T-helper 2 cell treated with Interferon-gamma antibody and Interleukin-4, amounts not matched to agents 5 μg/mL and 100 μg/mL, for 36 hours (primary cell): ENCODE measurements around the gene DOP1A.
"Not testable (repeated sequence)": the region's sequence is repeated elsewhere in the genome, so short reads cannot be mapped to it uniquely, and the experiment has no call there.

Experiments used
- DNase-seq: peaks from one replicate; pipeline ENCODE4 v3.0.0; 2021; ENCODE audit warnings: low spot score
- H3K27ac Mint-ChIP-seq: one replicate; pipeline ENCODE4 v1.8.0; 2021; ENCODE audit warnings: mild to moderate bottlenecking, mixed read lengths
- H3K27me3 Mint-ChIP-seq: one replicate; pipeline ENCODE4 v1.8.0; 2021; ENCODE audit warnings: low read depth, mixed read lengths
- H3K36me3 Mint-ChIP-seq: one replicate; pipeline ENCODE4 v1.8.0; 2021; ENCODE audit warnings: low read depth, mixed read lengths
- H3K4me1 Mint-ChIP-seq: one replicate; pipeline ENCODE4 v1.8.0; 2021; ENCODE audit warnings: low read depth, mixed read lengths
- H3K4me3 Mint-ChIP-seq: one replicate; pipeline ENCODE4 v1.8.0; 2022; ENCODE audit warnings: mild to moderate bottlenecking, moderate library complexity, mixed read lengths
- H3K9me3 Mint-ChIP-seq: one replicate; pipeline ENCODE4 v1.8.0; 2021; ENCODE audit warnings: mixed read lengths

The DOP1A gene

DNA sequence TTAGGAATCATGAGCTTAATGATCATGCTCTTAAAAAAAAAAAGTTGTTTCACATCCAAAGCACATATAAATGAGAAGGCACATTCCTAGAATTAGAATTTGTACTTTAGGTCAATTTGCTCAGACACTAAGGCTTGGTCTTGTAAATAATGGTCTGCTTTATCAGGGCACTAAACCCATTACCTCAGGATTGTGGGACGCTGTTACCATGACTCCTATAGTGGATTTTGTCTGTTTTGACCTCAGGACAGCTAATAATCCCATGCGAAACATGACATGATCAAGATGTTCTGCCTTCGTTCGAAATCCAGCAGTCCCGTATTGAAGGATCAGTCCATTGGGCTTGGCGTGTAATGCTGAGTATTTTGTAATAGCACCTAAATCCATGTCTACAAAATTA is 123.2 kb downstream of the DOP1A start:
- H3K4me1 Mint-ChIP-seq, result peaks cover 22% of the 10 kb centered on the region
- H3K27me3 Mint-ChIP-seq, result peaks cover 6% of the 10 kb centered on the region
- no peak overlapping the region for H3K27ac Mint-ChIP-seq
- no peaks in the 10 kb centered on the region for H3K9me3 Mint-ChIP-seq
- H3K4me3 Mint-ChIP-seq, result no peak overlapping the region
- no peak for DNase-seq
- H3K36me3 Mint-ChIP-seq, result peaks cover 25% of the 10 kb centered on the region

DNA sequence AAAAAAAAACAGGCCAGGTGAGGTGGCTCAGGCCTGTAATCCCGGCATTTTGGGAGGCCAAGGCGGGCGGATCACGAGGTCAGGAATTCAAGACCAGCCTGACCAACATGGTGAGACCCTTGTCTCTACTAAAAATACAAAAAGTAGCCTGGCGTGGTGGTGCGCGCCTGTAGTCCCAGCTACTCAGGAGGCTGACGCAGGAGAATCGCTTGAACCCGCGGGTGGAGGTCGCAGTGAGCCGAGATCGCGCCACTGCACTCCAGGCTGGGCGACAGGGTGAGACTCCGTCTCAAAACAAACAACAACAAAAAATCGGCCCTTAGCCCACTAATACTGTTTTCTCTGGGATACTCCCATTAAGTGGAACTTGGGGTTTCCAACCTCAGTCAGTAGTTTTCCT is 124.5 kb downstream of the DOP1A start:
- Mint-ChIP-seq H3K36me3 (peaks cover 21% of the 10 kb centered on the region), H3K4me1 (peaks cover 22% of the 10 kb centered on the region), H3K4me3 (peak overlapping the region; percentile 98)
- H3K27me3 Mint-ChIP-seq, H3K9me3 Mint-ChIP-seq, H3K27ac Mint-ChIP-seq, DNase-seq: not testable (repeated sequence)

DNA sequence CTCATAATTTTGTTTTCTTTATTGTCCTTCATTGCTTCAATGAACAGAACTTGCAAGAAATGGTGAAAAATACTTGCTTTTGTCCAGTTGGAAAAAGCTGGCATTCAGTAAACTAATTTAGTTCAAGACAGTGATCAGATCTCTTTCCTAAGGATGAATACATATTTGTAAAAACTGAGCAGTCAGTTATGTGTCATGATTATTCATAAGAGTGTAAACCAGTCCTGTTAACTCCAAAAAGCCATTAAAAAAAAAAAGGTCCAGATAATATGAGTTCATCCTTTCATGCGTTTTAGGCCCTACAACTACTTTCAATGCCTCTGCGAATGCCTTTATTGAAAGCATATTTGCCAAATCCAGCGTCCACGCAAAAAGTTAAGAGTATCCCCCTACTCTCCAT is 125.0 kb downstream of the DOP1A start:
- no peak for DNase-seq
- H3K27ac Mint-ChIP-seq, result peak overlapping the region; percentile 89

GRCh38 chr6:83192871-83193746 is 125.6 kb downstream of the DOP1A start, which contains the start of the genes PGM3 and RWDD2A:
TSS of gene PGM3 (minus strand) at chr6:83193265. CDS start at chr6:83191012, 2,253 bp downstream.
TSS of gene RWDD2A (plus strand) at chr6:83193357. CDS start at chr6:83194452, 1,095 bp downstream.
- peak; percentile 86 for DNase-seq
- Mint-ChIP-seq H3K4me1 (peaks cover 22% of the 10 kb centered on the region), H3K4me3 (peak within 1 kb of the TSS; percentile 98), H3K27ac (peak within 1 kb of the TSS; percentile 97), H3K36me3 (peaks cover 21% of the 10 kb centered on the region), H3K9me3 (no peaks in the 10 kb centered on the region), H3K27me3 (peaks cover 6% of the 10 kb centered on the region)

More for the DNA sequence above, 125.0 kb downstream of the DOP1A start:
- Mint-ChIP-seq H3K9me3 (no peaks in the 10 kb centered on the region), H3K4me3 (peak overlapping the region; percentile 98), H3K4me1 (peaks cover 22% of the 10 kb centered on the region), H3K27me3 (peaks cover 6% of the 10 kb centered on the region), H3K36me3 (peaks cover 21% of the 10 kb centered on the region)

DNA sequence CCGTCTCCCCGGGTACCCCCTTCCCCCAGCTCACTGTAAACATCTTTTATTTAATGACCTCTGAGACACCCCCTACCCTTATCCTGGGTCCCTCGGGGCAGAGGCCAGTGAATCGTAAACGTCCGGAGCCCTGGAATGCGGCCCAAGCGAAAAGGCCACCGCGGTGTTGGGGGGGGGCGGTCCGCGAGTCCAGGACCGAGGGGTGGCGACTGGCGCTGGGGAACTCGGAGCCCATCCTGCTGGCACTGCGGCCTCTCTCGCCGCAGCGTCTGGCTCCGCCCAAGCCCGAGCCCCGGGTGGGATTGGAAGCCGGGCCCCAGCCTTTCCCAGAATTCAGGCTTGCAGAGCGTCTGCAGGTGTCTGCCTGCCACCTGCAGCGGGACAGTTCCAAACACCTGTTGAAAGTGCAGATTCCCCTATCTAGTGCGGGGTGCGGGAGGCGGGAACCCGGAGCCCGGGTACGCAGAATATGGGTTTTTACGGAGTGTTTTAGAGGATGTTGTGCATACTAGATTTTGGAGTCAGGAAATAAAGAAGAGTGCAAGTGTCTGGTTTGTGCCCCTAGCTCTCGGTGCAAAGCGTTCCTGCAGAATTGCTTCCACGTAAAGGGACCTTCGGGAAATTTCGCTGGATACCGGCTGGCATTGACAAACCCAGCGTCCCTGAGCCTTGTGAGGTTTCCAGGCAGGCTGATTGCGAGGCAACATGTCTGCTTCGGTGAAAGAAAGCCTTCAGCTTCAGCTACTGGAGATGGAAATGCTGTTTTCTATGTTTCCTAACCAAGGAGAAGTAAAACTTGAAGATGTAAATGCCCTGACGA is 126.5 kb downstream of the DOP1A start:
- H3K27me3 Mint-ChIP-seq, result peaks cover 6% of the 10 kb centered on the region
- peak overlapping the region; percentile 68 for H3K4me3 Mint-ChIP-seq
- peaks cover 18% of the 10 kb centered on the region for H3K36me3 Mint-ChIP-seq
- H3K9me3 Mint-ChIP-seq, result no peaks in the 10 kb centered on the region
- peaks cover 22% of the 10 kb centered on the region for H3K4me1 Mint-ChIP-seq
- no peak for DNase-seq
- peak overlapping the region; percentile 20 for H3K27ac Mint-ChIP-seq

DNA sequence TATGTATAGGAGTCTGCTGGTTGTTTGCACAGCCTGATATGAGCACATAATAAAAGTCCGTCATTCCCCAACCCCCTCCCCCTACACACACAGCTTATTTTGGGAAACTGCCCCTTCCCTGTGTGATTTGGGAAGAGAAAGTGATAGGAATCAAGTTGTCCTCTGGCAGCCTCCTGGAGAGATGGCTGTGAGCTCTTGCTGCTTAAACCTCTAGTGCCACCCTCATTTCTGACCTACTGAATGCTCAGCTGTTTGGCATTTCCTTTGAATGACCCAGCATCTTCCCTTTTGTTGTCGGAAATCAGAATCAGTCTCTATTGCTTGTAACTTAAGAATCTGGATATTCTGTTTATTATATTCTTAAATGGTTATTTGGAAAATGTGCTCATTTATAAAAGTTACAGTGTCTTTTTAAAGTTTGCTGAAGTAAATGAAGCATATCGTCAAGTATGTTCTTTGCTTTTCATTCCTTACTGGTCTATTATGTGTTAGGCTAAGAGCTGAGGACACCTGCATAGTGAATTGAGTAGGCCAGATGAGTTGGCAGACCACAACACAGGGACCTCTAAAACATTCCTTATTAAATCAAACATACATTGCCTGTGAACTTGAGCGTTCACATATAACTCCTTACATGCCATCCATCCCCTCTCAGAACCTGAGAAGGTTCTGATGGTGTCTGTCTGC is 131.2 kb downstream of the DOP1A start:
- H3K36me3 Mint-ChIP-seq, result no peaks in the 10 kb centered on the region

DNA sequence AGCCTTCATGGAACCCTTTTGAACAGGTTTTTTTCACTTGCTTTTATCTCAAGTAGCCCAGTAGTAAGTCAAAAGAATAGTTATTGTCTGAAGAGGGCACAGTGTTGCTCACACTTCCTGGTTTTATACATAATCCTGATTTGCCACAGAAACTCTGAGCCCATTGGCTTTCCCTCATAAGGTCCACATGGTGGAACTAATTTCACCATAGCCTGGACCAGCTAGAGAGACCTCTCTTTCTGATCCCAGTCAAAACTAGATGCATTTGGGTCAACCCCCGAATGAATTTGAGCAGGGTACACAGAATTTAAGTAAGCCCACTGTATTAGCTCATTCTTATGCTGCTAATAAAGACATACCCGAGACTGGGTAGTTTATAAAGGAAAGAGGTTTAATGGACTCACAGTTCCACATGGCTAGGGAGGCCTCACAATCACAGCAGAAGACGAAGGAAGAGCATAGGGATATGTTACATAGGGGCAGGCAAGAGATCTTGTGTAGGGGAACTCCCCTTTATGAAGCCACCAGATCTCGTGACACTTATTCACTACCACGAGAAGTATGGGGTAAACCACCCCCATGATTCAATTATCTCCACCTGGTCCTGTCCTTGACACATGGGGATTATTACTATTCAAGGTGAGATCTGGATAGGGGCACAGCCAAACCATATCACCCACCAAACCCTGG is 131.8 kb downstream of the DOP1A start:
- Mint-ChIP-seq H3K27me3 (peaks cover 2% of the 10 kb centered on the region), H3K27ac (no peak overlapping the region), H3K9me3 (no peaks in the 10 kb centered on the region), H3K4me1 (peaks cover 2% of the 10 kb centered on the region), H3K36me3 (no peaks in the 10 kb centered on the region), H3K4me3 (no peak overlapping the region)
- no peak for DNase-seq

More for the DNA sequence above, 131.2 kb downstream of the DOP1A start:
- peaks cover 6% of the 10 kb centered on the region for H3K27me3 Mint-ChIP-seq
- peaks cover 6% of the 10 kb centered on the region for H3K4me1 Mint-ChIP-seq
- DNase-seq, result no peak
- no peak overlapping the region for H3K4me3 Mint-ChIP-seq
- H3K27ac Mint-ChIP-seq, result no peak overlapping the region
- H3K9me3 Mint-ChIP-seq, result no peaks in the 10 kb centered on the region

DNA sequence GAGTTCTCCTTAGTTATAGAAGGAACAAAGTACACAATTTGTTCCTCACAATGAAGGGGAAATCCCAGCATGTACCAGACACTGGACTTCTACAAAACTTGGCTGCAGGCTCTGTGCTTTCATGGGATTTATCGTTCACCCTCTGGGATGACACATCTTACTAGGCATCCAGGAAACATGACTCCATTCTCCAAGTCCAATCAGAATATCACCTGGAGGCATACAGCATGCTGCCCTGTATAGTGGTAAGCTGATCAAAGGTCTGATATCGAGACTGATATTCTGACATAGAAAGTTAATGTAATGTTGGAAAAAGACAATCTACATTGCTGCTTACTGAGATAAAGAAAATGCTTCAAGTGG is 132.4 kb downstream of the DOP1A start:
- DNase-seq, result no peak
- Mint-ChIP-seq H3K4me3 (no peak overlapping the region), H3K36me3 (no peaks in the 10 kb centered on the region), H3K9me3 (no peaks in the 10 kb centered on the region), H3K4me1 (no peaks in the 10 kb centered on the region), H3K27me3 (no peaks in the 10 kb centered on the region), H3K27ac (no peak overlapping the region)

DNA sequence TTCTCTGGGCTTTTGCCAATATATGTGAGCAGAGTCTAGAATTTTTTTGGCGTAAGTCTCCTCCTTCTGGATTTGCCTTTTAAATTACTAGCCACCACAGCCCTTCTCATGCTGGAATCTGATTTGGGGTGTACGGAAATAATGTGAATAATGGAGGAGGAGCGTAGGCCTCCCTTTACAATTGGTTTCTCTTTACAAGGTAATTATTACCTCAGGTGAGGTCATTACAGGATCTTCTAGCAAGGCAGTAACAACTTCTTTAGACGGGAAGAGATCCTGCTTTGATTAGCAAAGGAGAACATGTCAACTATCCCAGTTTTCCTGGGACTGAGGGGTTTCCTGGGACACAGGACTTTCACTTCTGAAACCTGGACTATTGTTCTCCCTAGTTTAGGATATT is 134.6 kb downstream of the DOP1A start:
- Mint-ChIP-seq H3K27me3 (peaks cover 9% of the 10 kb centered on the region), H3K27ac (no peak overlapping the region), H3K9me3 (no peaks in the 10 kb centered on the region), H3K4me1 (no peaks in the 10 kb centered on the region), H3K36me3 (no peaks in the 10 kb centered on the region), H3K4me3 (no peak overlapping the region)
- DNase-seq, result no peak

DNA sequence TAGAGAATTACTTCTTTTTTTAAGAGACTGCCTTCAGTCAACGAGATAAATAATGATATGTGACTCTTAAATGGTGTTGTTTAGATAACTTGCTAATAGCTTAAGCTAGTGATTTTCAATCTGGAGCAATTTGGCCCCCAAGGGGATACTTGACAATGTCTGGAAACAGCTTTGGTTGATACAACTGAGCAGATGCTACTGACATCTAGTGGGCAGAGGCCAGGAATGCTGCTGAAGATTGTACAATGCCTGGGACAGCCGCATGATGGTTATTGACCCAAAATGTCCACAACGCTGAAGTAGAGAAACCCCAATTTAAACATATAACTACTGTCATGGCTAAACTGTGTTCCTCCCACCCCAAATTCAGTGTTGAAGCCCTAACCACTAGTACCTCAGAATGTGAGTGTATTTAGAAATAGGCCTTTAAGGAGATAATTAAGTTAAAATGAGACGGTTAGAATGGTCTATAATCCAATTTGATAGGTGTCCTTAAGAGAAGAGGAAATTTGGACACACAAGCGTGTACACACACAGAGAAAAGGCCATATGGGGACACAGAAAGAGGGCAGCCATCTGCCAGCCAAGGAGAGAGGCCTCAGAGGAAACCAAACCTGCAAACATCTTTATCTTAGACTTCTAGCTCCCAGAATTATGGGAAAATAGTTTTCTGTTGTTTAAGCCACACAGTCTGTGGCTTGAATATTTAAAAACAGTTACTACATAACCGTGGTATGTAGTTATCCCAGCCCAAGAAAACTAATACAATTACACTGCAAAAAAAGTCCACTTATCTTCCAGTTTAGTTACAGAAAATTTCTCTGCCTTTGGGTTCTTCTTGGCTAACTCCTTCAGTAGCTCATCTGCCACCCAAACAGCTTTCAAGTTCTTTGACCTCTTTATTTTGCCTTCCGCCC is 147.9 kb downstream of the DOP1A start:
- Mint-ChIP-seq H3K27ac (no peak overlapping the region), H3K4me1 (no peaks in the 10 kb centered on the region), H3K4me3 (no peak overlapping the region), H3K36me3 (no peaks in the 10 kb centered on the region), H3K27me3 (peaks cover 25% of the 10 kb centered on the region), H3K9me3 (no peaks in the 10 kb centered on the region)
- DNase-seq, result peak; percentile 40

- Mint-ChIP-seq H3K4me3 (no peak overlapping the region), H3K36me3 (no peaks in the 10 kb centered on the region), H3K27me3 (peaks cover 20% of the 10 kb centered on the region), H3K27ac (no peak overlapping the region), H3K9me3 (no peaks in the 10 kb centered on the region), H3K4me1 (no peaks in the 10 kb centered on the region)
- DNase-seq, result no peak
Observed at GRCh38 chr6:83216806-83217205, 149.3 kb downstream of the DOP1A start.
